ENCODE data around the gene SLC6A5.

The SLC6A5 gene

DNA sequence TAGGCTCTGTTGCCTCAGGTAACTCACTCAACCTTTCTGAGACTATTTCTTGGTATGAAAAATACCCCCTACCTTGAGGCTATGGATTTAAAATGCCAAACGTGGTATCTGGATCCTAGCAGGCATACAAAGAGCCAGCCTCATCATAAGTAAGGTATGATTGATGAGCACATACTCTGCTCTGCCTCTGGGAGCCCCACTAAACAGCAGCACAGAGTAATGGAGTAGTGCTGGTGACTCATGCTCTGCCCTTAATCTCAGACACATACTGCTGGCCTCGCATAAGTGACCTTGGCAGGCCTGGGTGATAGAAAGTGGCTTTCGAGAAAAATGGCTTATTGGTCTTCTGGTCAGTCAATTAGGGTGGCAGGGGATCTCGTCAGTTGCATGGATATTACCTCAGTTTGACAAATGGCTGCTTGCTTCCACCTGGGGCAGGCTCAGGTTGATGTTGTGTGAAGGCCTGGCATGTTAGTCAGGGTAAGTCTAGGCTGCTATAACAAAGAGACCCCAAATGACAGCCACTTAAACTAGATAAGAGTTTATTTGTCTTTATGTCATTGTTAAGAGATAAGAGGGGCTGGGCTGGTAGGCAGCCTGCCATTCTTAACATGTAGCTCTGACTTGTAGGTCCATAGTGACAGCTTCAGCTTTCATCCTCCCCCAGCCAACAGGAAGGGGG is 15.2 kb upstream of the SLC6A5 start:
- TF ChIP-seq GATA1 (IDR thresholded peaks at IDR 0.05; ENCODE audit: low read depth, low read length) (no peak), POLR2A (IDR thresholded peaks at IDR 0.05; ENCODE audit: low read length) (no peak)
- DNase-seq, result no peak

DNA sequence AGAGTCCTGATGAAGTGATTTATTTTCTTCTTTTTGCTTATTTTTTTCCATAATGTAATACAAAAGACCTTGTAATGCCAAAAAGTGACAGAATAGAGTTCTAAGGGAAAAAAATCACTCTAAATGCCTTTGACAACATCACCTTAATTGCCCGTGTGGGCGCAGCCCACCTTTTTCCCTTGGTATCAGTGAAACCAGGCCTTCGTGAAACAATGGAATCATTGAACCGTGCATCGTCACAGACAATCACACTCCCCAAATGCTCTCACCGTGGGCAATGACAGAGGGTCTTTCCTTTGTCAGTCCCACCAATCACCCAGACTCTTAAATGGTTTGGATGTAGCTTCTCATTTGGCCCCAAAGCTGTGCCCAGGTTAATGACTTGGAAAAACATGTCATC is 9.6 kb upstream of the SLC6A5 start:
- DNase-seq, result no peak
- TF ChIP-seq POLR2A (IDR thresholded peaks at IDR 0.05; ENCODE audit: low read length), result no peak
- TF ChIP-seq GATA1 (IDR thresholded peaks at IDR 0.05; ENCODE audit: low read depth, low read length), result no peak

DNA sequence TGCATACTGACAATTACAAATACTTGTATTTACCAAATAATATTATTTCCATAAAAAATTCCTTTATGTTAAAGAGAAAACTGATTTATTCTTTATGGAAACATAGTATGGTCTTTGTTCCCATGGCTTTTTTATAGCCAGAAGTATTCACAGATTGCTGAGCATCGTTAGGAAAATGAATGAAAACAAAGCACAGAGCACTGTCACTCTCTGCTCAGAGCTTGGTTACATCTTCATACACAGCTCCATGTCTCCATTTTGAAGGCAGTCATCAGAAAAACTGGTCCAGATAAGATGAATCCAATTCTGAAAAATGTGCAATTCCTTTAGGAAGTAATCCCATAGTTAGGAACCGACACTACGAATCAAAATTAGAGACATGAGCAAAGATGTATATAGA is 9.0 kb upstream of the SLC6A5 start:
- DNase-seq, result no peak
- TF ChIP-seq GATA1 (IDR thresholded peaks at IDR 0.05; ENCODE audit: low read depth, low read length) (no peak), POLR2A (IDR thresholded peaks at IDR 0.05; ENCODE audit: low read length) (no peak)

DNA sequence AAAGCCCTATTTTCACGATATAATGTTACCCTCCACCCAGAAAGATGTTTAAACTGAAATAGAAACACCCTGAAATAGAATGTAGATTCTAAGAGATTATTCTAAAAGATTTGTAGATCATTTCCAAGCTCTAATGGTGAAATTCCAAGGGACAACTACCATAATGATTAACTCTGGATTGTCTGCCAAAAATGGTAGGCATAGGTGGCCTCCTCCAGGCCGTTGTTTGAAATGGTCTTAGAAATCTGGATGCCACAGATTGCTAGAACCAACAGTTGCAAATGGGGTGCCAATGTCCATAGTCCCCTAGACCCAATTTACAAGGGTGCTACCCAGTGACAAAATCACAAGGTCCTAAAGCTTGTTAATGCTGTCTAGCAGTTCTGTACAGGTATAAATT is 6.7 kb upstream of the SLC6A5 start:
- no peak for DNase-seq
- no peak for TF ChIP-seq GATA1 (IDR thresholded peaks at IDR 0.05; ENCODE audit: low read depth, low read length)
- no peak for TF ChIP-seq POLR2A (IDR thresholded peaks at IDR 0.05; ENCODE audit: low read length)

DNA sequence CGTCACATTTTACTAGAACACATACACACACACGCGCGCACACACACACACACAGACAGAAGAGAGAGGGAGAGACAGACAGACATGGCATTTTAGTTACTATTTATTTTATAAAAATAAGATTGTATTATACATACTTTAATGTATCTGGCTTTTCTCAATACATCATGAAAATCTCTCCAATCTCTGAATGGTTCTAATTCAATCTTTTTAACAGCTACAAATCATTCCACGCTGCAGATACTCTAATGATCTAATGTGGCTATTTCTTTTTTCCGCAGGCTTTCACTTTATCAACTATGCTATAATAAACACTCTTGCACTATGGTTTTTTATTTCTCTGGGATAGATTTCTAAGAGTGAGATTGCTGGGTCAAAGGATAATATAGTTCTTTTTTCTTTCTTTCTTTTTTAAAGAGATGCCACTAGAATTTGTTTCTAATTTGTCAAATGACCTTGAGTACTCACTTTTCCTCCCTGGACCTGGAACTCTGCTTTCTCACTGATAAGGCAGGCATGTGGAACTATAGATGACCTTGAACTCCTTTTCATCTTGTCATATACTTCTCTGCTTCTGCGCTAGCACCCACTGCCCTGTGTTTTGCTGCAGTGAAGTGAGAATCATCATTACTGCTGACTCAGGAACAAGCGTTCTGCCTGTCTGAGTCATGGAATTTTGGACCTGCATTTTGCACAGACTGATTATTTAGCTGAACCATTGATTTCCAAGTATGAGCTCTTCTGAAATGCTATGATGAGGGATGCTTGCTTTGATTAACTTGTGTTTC is 4.9 kb upstream of the SLC6A5 start:
- peak in 1 of 2 experiments; percentile 11 for DNase-seq
- TF ChIP-seq GATA1 (IDR thresholded peaks at IDR 0.05; ENCODE audit: low read depth, low read length) (no peak), POLR2A (IDR thresholded peaks at IDR 0.05; ENCODE audit: low read length) (no peak)

DNA sequence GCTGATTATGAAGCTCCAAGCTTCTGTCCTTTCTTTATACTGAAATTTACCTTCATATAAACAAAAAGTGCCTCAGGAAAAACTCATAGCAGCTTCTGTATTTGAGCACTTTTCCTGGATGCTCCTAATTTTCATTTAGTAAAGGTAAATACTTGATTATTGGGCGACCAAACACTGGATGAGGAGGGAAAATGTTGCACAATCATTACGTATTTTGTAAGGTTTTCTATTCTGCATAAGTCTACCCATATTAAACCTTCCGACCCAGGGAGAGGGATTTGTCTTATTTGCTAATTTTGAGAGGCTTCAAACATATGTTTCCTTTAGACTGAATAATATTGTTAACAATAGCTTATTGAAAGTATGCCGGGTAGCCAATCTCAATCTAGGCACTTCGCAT is 4.3 kb upstream of the SLC6A5 start:
- no peak for DNase-seq
- TF ChIP-seq POLR2A (IDR thresholded peaks at IDR 0.05; ENCODE audit: low read length), result no peak
- no peak for TF ChIP-seq GATA1 (IDR thresholded peaks at IDR 0.05; ENCODE audit: low read depth, low read length)

DNA sequence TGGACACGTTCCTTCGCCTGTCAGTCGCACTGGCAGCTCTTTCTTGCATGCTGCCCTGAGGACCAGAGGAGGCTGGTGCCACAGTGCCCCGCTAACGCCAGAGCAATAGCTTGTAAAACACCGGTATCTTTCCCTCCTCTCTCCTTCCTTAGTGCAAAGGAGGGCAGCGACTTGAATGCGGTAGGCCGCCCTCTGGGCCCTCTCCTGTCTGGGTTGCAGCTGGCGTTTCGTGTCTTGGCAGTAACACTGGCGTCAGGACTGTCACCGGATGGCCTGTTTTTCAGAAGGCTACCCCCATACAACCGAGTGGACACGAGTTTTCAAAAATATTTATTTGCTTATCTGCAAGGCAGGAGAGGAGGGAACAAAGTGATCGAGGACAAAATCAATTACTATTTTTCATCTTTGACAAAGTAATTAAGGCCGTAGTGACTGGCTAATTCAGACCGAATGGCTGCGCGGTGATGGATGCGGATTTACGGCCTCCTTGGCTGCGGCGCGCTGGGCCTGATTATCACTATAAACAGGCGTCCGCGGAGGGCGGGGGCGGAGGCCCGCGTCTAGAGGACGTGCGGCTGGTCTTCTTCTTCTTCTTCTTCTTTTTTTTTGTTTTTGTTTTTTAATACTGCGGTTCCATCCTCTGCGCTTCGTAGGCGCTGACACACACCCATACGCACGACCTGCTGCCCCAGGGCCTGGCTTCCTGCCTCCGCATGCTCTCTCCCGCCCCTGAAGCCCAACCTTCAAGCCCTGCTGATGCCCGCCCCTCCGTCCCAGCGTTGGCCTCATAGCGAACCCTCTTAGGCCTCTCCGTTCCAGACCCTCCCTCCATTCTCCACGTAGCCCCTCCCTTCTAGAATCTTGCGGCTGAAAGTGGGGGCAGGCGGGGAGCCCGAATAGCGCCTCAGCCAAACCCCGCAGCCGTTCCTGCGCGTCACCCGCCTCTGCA is 2.9 kb upstream of the SLC6A5 start:
- DNase-seq, result peak; percentile 70 to 72
- TF ChIP-seq POLR2A (IDR thresholded peaks at IDR 0.05; ENCODE audit: low read length) (no peak), GATA1 (IDR thresholded peaks at IDR 0.05; ENCODE audit: low read depth, low read length) (no peak)

DNA sequence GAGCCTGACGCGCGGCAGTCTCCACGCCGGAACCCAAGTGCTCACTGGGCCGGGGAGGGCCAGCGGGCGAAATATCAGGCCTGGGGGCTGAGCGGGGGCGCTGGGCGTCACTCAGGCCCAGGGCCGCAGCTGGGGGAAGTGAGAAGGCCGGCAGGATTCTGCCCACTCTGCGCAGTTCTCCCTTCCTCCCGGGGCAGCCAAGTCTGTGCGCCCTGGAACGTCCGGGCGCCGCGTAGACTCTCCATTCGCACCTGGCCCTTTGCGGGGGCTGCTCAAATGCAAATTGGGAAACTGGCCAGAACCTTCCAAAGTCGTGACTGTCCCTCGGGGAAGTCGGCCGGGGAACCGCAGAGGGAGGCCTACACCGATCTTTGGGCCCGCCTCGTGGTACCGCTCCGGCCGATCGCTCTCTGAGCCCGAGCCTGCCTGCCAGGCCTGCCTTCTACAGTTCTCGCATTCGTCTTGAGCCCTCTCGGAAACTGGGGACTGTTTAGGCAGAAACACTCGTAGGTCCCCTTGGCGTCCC is 2.2 kb upstream of the SLC6A5 start:
- no peak for TF ChIP-seq POLR2A (IDR thresholded peaks at IDR 0.05; ENCODE audit: low read length)
- no peak for TF ChIP-seq GATA1 (IDR thresholded peaks at IDR 0.05; ENCODE audit: low read depth, low read length)

DNA sequence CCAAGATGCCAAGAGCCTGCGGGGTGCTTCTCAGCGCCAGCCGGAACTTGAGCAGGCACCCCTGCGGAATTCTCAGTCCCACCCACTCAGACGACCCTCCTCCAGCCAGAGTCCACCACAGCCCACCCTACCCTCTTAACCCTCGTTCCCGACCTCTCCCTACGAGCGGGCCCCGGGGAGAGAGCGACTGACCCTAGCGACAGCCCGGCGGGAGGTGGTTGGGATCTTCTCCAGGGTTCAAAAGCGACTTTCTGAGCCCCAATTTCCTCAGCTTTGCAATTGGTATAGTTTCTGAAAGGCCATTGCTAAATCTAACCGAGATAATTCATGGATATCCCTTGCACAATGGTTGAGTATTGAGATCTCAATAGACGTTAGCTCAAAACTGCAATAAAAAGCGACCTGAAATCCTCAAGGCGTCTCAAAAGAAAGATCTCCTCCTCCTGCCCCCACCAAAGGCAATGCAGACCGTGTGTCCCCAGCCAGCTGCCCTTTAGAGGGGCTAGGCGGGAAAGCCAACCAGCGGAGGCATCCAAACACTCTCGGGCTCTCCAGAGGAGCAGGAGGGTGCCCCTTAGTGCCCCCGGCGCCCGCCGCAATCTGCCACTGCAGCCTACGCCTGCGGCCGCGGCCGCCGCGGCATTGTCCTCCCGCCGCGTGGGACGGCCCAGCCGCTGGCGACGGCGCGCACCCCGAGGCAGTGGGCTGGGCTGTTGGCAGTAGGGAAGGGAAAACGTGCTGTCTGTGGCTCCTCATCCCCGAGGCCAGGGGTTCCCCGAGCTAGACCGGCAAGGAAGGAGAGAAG is 1.5 kb upstream of the SLC6A5 start:
- no peak for DNase-seq
- TF ChIP-seq GATA1 (IDR thresholded peaks at IDR 0.05; ENCODE audit: low read depth, low read length) (no peak), POLR2A (IDR thresholded peaks at IDR 0.05; ENCODE audit: low read length) (no peak)

More for the DNA sequence above, 2.2 kb upstream of the SLC6A5 start:
- DNase-seq, result peak in 1 of 2 experiments; percentile 37

DNA sequence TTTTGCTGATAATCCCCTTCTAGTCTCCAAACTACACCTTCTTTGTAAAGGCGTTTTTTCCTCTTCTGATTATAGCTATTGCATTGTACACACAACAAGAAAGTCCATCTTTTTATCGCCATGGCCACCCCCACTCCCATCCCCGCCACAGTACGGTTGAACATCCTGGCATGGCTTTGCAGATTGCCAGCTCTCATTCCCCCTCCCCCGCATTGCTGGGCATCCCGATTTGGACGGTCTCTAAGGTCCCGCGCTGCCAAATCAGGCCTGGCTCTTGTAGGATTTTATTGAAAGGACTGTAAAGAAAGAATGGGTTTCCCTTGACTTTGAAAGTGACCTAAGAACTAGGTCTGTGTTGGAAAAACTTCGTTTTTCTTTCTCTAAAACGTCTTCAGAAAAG is 916 bp upstream of the SLC6A5 start:
- TF ChIP-seq POLR2A (IDR thresholded peaks at IDR 0.05; ENCODE audit: low read length) (no peak), GATA1 (IDR thresholded peaks at IDR 0.05; ENCODE audit: low read depth, low read length) (no peak)
- DNase-seq, result no peak

DNA sequence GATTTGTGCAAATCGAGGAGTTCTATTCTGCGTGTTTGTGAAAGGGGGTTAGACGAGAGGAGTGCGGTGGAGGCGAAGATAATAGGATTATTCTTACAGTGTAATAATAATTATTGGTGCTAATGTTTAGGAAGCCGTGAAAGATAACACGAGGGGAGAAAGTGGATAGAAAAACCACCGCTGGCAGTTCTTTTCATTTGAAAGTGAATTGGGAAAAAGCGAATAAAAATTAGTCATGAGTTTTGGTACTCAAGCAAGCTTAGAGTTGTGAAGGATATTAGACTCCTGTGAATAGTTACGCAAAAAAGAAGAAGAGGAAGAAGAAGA is 575 bp downstream of the SLC6A5 start:
- no peak for DNase-seq
- TF ChIP-seq POLR2A (IDR thresholded peaks at IDR 0.05; ENCODE audit: low read length), result no peak
- no peak for TF ChIP-seq GATA1 (IDR thresholded peaks at IDR 0.05; ENCODE audit: low read depth, low read length)

DNA sequence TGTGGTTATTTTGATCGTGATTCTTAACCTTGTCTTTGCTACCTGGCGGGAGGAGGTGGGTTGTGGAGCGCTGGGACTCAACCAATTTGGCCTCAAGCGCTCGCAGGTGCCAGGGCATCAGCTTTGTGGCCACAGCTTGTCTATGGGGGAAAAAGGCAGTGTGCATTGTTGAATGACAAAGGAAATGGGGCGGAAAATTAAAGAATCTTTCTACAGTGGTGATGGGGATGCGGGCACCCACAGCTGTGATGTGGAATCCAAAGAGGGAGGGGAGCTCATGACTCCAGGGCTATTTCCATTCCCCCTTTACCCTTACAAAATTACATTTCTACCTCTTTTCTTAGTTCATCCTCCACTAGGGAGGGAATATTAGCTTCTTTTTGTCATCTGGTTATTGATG is 1.1 kb downstream of the SLC6A5 start:
- no peak for DNase-seq
- TF ChIP-seq GATA1 (IDR thresholded peaks at IDR 0.05; ENCODE audit: low read depth, low read length) (no peak), POLR2A (IDR thresholded peaks at IDR 0.05; ENCODE audit: low read length) (no peak)

Data from erythroblast (primary cell).